GM12875 (cell line): ENCODE data around the gene EIF1AD.

Source experiments
- H3K4me3 ChIP-seq: one replicate; pipeline ENCODE4 v1.5.1; 2011; ENCODE audit warnings: low read depth, low read length, control low read depth
- CTCF ChIP-seq: IDR thresholded peaks from 2 replicates; pipeline ENCODE4 v1.5.1; 2011; ENCODE audit warnings: low read depth, mild to moderate bottlenecking, control low read depth, inconsistent platforms, low read length, moderate library complexity, borderline replicate concordance; ENCODE audit not compliant: insufficient read depth

EIF1AD gene

DNA sequence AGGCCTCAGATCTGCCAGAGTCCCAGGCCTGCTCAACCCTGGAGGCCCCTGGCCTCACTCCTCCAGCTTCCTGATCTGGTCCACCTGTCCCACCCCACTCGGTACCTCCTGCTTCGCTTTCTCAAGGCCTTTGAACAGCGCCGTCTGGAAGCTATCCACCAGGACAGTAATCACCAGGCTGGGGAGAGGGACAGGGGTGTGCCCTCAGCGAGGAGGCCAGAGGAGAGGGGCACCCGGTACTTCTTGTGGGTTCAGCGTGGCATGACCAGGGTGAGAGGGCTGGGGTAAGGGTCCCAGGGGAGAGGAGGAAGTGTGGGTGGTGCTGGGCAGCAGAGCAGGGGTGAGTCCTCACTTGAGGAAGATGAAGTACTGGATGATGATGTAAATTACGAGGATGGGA is 18.3 kb upstream of the EIF1AD start:
- no peak for TF ChIP-seq CTCF
- H3K4me3 ChIP-seq = no peak overlapping the region

DNA sequence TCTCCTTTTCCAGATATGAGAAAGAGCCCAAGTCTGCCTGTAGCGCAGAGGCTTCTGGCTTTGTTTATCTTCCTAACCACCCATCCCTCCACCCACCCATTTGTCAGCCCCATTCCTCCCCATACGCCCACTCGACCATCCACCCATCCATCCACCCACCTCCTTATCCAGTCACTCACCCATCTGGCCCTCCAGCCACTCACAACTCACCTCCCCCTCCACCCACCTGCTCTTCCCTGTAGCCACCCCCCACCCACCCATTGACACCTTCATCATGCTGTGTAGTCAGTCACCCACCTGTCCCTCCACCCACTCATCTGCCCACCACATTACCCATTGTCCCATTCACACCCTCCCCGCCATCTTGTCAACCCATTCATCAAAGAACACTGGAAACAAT is 15.4 kb upstream of the EIF1AD start:
- no peak overlapping the region for H3K4me3 ChIP-seq
- TF ChIP-seq CTCF = no peak

DNA sequence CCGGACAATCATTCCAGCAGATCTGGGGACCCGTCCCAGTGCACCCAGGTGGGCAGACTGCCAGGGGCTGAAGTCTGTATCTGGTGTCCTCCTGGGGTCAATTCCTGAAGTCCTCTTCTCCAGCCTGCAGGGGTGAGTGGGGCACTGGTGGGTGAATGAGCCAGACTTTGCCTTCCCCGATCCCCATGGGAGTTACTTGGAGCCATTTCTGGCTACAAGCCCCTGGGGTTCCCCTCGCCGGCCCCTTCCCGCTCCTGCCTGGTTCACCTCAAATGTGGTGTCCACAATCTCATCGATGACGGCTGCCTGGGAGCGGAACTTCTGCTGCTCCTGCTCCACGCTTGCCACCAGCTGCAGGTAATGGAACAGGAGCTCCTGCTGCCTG is 14.8 kb upstream of the EIF1AD start:
- no peak overlapping the region for H3K4me3 ChIP-seq
- TF ChIP-seq CTCF = no peak

DNA sequence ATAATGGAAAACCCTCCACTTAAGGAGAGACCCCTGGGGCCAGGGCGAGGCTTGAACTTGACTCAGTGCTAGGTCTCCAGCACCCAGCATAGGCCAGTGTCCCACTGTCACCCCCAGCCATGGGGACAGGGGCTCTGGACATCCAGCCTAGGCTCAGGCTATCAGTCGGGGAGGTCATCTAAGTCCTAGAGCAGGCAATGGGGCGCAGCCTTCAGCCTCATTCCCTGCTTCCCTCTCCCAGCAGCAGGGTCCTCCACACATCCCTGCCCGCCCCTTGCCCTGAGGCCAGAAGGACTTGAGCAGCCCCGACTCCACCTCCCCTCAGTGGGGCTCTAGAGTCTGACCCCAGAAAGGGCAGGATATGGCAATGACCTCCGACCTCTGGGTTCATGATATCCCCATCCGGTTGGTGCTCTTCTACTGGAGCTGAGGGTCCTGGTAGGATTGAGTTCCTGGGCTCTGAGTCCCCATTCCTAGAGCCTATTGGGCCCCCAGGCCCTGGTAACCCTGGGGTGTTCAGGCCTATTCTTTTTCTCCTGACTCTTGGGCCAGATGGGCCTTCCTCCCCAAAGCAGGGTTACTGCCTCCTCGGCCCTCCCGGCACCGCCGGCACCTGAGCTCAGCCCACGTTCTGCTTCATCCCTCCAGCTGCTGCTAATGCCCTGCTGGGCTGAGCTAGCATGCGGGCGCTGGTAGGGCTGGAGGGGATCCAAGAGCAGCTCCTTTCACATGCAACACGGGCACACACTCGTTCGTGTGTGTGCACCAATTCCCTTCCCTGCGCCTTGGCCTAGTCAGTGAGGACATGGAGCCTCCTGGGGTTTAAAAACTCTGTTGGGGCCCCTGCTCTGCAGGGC is 14.2 kb upstream of the EIF1AD start:
- no peak for TF ChIP-seq CTCF
- no peak overlapping the region for H3K4me3 ChIP-seq

GRCh38 chr11:66015454-66015881 is 13.5 kb upstream of the EIF1AD start:
- no peak for TF ChIP-seq CTCF
- no peak overlapping the region for H3K4me3 ChIP-seq

- no peak overlapping the region for H3K4me3 ChIP-seq
- no peak for TF ChIP-seq CTCF
Observed at GRCh38 chr11:66014804-66015453, 13.0 kb upstream of the EIF1AD start.

DNA sequence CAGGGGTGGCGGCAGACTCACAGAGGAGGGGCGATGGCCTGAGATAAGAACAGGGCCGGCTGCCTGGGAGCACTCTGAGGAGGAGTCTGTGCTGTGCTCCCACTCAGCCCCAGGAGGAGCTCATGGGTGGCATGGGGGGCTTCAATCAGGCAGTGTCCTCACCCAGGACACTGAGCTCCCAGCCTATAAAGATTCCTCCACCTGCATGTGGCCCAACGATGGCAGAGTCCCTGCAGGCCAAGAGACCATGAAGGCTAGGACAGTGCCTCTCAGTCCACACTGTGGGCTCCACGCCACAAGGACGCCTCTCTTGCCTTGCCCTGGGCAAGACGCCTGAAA is 11.8 kb upstream of the EIF1AD start:
- no peak overlapping the region for H3K4me3 ChIP-seq
- no peak for TF ChIP-seq CTCF
